ENCODE data around the gene MED13L.

Gene MED13L

DNA sequence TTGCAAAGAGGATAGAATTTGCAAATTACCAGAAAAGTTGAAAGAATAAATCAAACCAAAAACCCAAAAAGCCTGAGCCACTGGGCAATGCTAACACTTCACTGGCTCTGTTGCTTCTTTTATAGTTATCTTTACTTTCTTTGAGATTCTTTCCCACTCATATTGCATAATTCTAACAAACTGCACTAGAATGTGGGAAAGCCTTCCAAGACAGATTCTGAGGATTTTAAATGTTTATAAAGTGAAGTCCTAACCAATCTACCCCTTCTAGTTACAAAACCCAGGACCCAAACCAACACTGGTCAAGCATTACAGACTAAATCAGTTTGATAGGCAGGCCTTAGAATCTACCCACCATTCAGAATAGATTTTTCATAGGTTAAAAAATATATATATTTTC lies 150.9 kb downstream of the MED13L start:
- H3K4me3 Mint-ChIP-seq: no peak overlapping the region
- H3K4me1 Mint-ChIP-seq (ENCODE audit: low read depth): peaks cover 50% of the 10 kb centered on the region
- no peaks in the 10 kb centered on the region for H3K36me3 Mint-ChIP-seq (ENCODE audit: low read depth)
- H3K27ac Mint-ChIP-seq: no peak overlapping the region
- intact Hi-C loops (cut with micrococcal nuclease): no loop called here
- no peaks in the 10 kb centered on the region for H3K27me3 Mint-ChIP-seq
- H3K9me3 Mint-ChIP-seq: no peaks in the 10 kb centered on the region

DNA sequence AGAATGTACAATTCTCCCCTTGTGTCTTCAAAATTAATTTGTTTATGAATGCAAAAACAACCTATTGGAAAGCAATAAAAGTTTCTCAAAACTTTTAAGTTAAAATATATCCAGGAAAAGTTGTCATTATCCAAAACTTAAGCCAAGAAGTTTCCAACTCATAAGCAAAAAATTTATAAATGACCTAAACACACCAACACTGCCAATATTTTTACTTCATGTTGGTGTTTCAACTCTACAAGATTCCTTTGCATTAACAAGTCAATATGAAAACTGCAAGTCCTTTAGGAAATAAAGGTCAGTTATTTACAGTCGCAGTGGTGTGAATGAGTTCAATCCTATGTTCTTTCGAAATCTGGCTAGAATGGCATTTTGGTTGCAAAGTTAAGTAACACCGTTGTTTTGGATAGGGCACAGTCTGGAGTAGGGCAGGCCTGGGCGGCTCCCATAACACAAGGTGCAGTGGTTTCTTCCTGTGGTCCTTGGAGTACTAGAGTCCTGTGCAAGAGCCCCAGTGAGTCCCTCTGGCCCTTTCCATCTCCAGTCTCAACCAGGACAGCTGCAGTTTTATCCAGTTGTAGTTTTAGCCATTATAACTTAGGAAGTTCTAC lies 151.4 kb downstream of the MED13L start:
- H3K27ac Mint-ChIP-seq: no peak overlapping the region
- no peaks in the 10 kb centered on the region for H3K27me3 Mint-ChIP-seq
- H3K4me3 Mint-ChIP-seq: no peak overlapping the region
- H3K36me3 Mint-ChIP-seq (ENCODE audit: low read depth): no peaks in the 10 kb centered on the region
- H3K4me1 Mint-ChIP-seq (ENCODE audit: low read depth): peaks cover 50% of the 10 kb centered on the region
- H3K9me3 Mint-ChIP-seq: no peaks in the 10 kb centered on the region
- intact Hi-C loops (cut with micrococcal nuclease): no loop called here

DNA sequence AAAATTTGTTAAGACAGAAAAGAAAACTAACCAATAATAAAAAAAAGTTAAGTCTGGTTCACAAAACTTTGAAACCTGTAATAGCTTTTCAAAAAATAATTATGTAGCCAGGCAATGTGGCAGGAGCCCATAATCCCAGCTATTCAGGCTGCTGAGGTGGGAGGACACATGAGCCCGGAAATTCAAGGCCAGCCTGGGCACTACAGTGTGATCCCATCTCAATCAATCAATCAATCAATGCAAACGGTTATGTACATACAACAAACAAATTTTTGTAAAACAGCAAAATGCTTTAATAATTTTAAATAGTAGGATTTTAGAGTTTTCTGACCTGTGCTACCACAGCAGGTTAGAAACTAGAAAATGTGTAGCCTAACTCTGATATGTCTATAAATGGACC lies 152.4 kb downstream of the MED13L start:
- Mint-ChIP-seq H3K4me3 (no peak overlapping the region), H3K9me3 (no peaks in the 10 kb centered on the region), H3K27me3 (no peaks in the 10 kb centered on the region), H3K4me1 (ENCODE audit: low read depth) (peaks cover 48% of the 10 kb centered on the region), H3K27ac (no peak overlapping the region), H3K36me3 (ENCODE audit: low read depth) (no peaks in the 10 kb centered on the region)
- intact Hi-C loops (cut with micrococcal nuclease): no loop called here

DNA sequence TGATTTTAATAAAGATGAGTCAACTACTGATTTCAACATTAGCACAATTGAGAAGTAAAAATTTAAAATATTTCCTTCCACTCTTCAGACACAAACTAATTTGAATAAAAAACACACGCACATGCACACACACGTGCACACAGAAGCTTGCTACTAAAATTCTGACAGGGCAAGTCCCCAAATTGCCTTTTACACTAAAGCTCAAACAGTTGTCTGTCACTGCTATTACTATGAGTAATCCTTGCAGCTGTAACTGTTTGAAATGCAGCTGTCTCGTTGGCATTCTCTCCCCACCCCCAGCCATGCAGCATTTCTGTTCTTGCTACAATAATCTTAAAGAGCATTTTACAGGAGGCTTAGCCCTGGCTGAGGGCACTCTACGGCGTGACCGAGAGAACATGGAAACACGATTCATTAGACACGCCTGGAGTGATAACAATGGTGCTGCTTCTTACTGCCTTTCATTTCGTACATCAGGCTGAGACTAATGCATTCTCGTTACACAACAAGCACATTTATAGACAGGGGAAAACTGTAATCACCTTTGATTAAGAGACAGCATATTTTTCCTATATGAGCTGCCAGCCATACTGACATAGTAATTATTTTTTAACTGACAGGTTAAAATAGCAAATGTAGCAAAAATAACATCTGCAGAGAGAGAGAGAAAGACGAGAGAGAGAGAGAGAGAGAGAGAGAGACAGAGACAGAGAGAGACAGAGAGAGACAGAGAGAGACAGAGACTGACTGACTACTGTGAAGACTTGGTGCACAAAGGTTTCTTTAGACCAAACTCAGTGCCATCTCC lies 153.8 kb downstream of the MED13L start:
- H3K4me1 Mint-ChIP-seq (ENCODE audit: low read depth): peaks cover 50% of the 10 kb centered on the region
- intact Hi-C loops (cut with micrococcal nuclease): no loop called here
- no peak overlapping the region for H3K4me3 Mint-ChIP-seq
- no peaks in the 10 kb centered on the region for H3K9me3 Mint-ChIP-seq
- peak overlapping the region; percentile 44 for H3K27ac Mint-ChIP-seq
- H3K27me3 Mint-ChIP-seq: no peaks in the 10 kb centered on the region
- no peaks in the 10 kb centered on the region for H3K36me3 Mint-ChIP-seq (ENCODE audit: low read depth)

DNA sequence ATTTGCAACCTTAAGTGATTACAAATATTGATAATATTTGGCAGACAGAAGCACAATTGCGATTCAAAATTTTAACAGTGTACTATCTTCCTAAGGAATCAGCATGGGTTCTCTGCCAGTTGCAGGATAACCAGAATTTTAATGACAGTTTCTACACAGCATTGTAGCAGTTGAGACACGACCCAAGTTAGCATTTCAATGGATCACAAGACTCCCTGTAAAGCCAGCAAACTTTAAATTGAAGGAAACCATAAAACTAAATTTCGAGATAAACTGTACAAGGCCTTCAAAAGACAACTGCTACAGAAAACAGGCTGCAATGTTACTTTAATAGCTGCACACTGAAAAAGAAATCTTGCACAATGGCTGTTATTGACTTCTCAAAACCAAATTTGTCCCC lies 154.9 kb downstream of the MED13L start:
- intact Hi-C loops (cut with micrococcal nuclease): no loop called here
- Mint-ChIP-seq H3K4me1 (ENCODE audit: low read depth) (peaks cover 46% of the 10 kb centered on the region), H3K27ac (no peak overlapping the region), H3K4me3 (no peak overlapping the region), H3K9me3 (no peaks in the 10 kb centered on the region), H3K36me3 (ENCODE audit: low read depth) (no peaks in the 10 kb centered on the region), H3K27me3 (no peaks in the 10 kb centered on the region)

DNA sequence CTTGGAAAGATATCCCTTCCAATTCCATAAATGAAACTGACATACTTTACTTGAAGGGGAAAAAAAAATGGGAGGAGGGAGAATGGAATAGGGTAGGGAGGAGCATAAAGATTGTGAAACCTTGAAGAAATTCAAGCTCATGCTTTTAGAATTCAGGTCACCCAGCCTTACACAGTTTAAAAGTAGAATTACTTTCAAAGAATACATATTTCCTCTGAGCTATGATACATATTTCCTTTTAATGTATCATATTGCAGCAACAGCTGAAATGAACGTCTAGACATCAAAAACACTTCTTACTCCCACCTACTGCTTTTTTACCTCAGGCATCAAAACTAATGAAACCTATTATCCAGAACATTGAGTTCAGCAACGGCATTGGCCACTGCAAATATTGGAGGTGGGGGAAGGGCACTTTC lies 156.0 kb downstream of the MED13L start:
- intact Hi-C loops (cut with micrococcal nuclease): no loop called here
- Mint-ChIP-seq H3K27ac (no peak overlapping the region), H3K9me3 (no peaks in the 10 kb centered on the region), H3K4me3 (no peak overlapping the region), H3K36me3 (ENCODE audit: low read depth) (no peaks in the 10 kb centered on the region), H3K27me3 (no peaks in the 10 kb centered on the region), H3K4me1 (ENCODE audit: low read depth) (peaks cover 43% of the 10 kb centered on the region)

DNA sequence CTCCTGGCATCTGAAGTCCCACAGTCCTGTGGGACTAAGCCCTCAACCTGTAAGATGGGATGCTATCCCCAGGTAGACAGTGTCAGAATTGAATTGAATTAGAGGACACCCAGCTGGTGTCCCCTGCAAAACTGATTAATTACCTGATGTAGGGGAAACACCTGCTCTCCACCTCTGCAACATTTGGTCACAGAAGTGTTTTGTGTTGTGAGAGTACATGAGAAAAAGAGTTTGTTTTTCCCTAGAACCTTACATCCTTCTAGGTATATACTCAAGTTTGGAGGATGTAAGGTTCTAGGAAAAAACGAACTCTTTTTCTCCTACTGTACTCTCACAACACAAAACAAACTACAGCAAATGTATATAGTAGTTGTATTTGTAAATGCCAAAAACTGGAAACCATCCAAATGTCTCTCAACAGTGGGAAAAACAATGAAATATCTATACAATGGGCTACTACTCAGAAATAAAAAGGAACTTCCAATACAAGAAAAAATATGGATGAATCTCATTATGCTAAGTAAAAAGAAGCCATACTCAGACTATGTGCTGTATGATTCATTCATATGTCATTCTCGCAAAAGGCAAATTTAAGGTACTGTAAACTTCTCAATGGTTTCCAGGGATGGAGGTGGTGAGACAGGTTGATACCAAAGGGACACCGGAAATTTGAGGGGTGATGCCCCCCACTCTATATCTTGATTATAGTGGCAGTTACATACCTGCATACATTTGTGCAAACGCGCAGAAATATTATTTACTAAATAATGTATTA lies 160.7 kb downstream of the MED13L start:
- peaks cover 25% of the 10 kb centered on the region for H3K4me1 Mint-ChIP-seq (ENCODE audit: low read depth)
- no peaks in the 10 kb centered on the region for H3K9me3 Mint-ChIP-seq
- no peaks in the 10 kb centered on the region for H3K27me3 Mint-ChIP-seq
- H3K27ac Mint-ChIP-seq: no peak overlapping the region
- H3K4me3 Mint-ChIP-seq: no peak overlapping the region
- intact Hi-C loops (cut with micrococcal nuclease): no loop called here
- no peaks in the 10 kb centered on the region for H3K36me3 Mint-ChIP-seq (ENCODE audit: low read depth)

DNA sequence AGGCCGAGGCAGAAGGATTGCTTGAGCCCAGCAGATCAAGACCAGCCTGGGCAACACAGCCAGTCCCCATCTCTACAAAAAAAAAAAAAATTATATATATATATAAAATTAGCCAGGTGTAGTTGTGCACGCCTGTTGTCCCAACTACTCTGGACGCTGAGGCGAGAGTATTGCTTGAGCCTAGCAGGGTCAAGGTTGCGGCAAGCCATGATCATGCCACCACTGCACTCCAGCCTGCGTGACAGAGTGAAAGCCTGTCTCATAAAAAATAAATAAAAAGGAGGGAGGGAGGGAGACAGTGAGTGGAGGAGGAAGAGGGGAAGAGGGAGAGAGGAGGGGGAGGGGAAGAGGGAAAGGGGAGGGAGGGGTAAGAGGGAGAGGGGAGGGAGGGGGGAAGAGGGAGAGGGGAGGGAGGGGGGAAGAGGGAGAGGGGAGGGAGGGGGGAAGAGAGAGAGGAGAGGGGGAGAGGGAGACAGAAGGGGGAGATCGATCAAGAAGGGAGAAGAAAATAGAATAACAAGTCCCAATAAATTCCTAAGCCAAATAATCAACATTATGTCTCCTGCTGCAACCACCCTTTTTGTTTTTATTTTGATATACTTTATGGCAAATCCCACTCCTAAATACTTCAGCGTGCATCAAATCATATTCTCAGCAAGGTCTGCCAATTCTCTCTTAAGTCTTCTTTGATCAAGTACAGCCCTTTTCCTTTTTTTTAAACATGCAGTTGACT lies 163.9 kb downstream of the MED13L start:
- H3K36me3 Mint-ChIP-seq (ENCODE audit: low read depth): no peaks in the 10 kb centered on the region
- intact Hi-C loops (cut with micrococcal nuclease): no loop called here
- H3K9me3 Mint-ChIP-seq: no peaks in the 10 kb centered on the region
- H3K4me1 Mint-ChIP-seq (ENCODE audit: low read depth): peaks cover 10% of the 10 kb centered on the region
- H3K27me3 Mint-ChIP-seq: no peaks in the 10 kb centered on the region
- H3K27ac Mint-ChIP-seq: no peak overlapping the region
- H3K4me3 Mint-ChIP-seq: no peak overlapping the region

DNA sequence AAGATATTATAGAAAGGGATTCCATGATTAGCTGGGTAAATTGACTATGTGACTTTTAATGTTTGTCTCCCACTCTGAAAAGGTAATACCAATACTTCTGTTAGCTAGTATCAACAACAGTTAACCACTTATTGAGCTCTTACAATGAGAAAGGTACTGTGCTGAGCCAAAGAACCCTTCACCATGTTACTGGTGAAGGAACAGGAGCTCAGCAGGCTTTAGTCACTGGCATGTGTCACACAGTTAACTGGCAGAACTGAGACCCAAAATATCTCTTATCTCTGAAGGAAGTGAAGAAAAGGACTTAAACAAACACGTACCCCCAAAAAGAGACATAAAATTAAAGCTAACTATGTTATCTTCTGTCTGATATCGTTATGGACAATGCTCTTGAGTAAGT lies 170.6 kb downstream of the MED13L start:
- no peak overlapping the region for H3K27ac Mint-ChIP-seq
- H3K27me3 Mint-ChIP-seq: no peaks in the 10 kb centered on the region
- intact Hi-C loops (cut with micrococcal nuclease): no loop called here
- no peaks in the 10 kb centered on the region for H3K9me3 Mint-ChIP-seq
- H3K36me3 Mint-ChIP-seq (ENCODE audit: low read depth): peaks cover 21% of the 10 kb centered on the region
- no peaks in the 10 kb centered on the region for H3K4me1 Mint-ChIP-seq (ENCODE audit: low read depth)
- no peak overlapping the region for H3K4me3 Mint-ChIP-seq

DNA sequence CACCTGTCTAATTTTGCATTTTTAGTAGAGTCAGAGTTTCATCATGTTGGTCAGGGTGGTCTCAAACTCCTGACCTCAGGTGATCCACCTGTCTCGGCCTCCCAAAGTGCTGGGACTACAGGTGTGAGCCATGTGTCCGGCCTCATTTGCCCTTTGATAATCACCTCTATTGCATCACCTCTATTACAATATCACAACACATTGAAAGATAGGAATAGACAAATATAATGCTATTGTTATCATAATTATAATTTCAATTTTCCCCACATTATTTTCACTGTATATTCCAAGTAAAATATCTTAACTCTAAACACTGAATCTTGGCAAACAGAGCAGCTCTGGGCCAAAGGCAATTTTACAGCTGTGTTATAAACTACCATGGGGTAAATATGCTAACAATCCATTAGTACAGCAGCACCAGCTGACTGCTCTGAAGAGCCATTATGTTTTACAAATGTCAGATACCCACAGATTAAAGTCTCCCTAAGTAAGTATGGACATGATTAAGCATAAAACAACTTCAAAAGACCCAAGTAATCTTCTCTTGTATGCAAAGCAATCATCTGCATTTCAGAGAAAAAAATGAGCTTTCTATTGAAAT lies 173.2 kb downstream of the MED13L start:
- Mint-ChIP-seq H3K36me3 (ENCODE audit: low read depth) (peaks cover 30% of the 10 kb centered on the region), H3K4me3 (no peak overlapping the region), H3K4me1 (ENCODE audit: low read depth) (peaks cover 19% of the 10 kb centered on the region), H3K9me3 (no peaks in the 10 kb centered on the region), H3K27ac (no peak overlapping the region), H3K27me3 (no peaks in the 10 kb centered on the region)
- intact Hi-C loops (cut with micrococcal nuclease): no loop called here

DNA sequence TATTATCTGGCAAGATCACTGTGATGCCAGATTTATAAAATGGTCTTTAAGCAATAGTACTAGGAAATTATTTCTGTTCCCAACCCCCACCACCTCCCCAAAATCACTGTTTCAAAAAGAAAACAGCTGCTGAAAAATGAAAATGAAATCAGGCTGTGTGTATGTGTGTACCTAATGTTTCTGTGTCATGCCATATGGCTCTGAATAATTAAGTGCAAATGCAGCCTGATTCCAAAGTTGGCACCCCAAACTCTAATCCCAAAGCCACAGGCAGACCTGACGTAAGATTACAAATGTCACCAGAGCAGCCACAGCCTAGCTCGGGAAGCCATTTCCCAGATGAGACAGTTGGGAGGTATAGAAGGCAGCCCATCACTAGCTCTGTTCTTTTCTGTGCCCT lies 175.5 kb downstream of the MED13L start:
- no peaks in the 10 kb centered on the region for H3K9me3 Mint-ChIP-seq
- peaks cover 29% of the 10 kb centered on the region for H3K36me3 Mint-ChIP-seq (ENCODE audit: low read depth)
- H3K27me3 Mint-ChIP-seq: no peaks in the 10 kb centered on the region
- intact Hi-C loops (cut with micrococcal nuclease): no loop called here
- no peak overlapping the region for H3K4me3 Mint-ChIP-seq
- H3K4me1 Mint-ChIP-seq (ENCODE audit: low read depth): peaks cover 24% of the 10 kb centered on the region
- no peak overlapping the region for H3K27ac Mint-ChIP-seq

DNA sequence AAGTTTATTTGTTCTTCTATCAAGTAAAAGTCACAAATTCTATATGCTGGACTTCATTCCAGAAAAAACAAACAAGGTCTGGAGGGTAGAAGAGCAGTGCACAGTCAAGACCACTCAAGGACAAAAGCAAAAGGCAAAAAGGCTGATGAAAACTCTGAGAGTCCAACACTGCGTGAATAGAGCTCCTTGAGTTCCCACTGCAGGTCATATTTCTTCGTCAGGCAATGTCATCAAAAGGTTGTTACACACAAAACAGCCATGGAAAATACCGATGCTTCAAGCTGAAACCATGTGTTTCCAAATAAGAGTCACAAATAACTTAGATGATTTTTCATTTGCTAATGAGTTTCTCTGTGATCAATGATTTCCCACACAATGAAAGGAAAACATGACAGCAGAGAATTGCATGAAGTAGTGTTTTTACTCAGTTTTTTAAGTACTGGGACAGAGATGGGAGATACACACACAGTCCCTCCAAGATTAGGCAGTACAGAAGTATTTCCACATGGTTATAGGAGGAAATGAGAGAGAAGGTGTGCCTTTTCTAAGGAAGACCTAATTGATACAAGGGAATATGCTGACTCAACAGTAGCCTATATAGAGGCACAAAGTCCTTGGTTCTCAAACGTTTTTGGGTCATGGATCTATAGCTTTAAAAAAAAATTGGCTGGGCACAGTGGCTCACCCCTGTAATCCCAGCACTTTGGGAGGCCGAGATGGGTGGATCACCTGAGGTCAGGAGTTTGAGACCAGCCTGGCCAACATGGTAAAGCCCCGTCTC lies 177.7 kb downstream of the MED13L start:
- peaks cover 18% of the 10 kb centered on the region for H3K36me3 Mint-ChIP-seq (ENCODE audit: low read depth)
- peaks cover 24% of the 10 kb centered on the region for H3K4me1 Mint-ChIP-seq (ENCODE audit: low read depth)
- H3K27ac Mint-ChIP-seq: no peak overlapping the region
- H3K9me3 Mint-ChIP-seq: no peaks in the 10 kb centered on the region
- no peaks in the 10 kb centered on the region for H3K27me3 Mint-ChIP-seq
- H3K4me3 Mint-ChIP-seq: no peak overlapping the region
- intact Hi-C loops (cut with micrococcal nuclease): no loop called here

DNA sequence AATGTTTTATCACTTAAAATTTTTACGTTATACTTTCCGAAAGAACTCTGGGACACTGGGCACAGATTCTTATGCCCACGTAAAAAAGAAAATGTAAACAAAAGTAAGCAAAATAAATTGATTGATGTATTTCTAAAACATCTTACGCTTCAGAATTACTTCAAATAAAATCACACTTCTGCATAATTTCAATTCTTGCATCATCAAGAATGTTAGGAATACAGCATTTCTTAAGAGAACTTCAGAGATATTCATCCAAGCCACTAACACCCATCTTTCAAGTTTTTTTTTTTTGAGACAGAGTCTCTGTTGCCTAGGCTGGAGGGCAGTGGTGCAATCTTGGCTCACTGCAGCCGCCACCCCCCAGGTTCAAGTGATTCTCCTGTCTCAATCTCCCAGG lies 180.6 kb downstream of the MED13L start:
- H3K9me3 Mint-ChIP-seq: no peaks in the 10 kb centered on the region
- H3K27me3 Mint-ChIP-seq: no peaks in the 10 kb centered on the region
- peaks cover 34% of the 10 kb centered on the region for H3K36me3 Mint-ChIP-seq (ENCODE audit: low read depth)
- peaks cover 33% of the 10 kb centered on the region for H3K4me1 Mint-ChIP-seq (ENCODE audit: low read depth)
- no peak overlapping the region for H3K4me3 Mint-ChIP-seq
- intact Hi-C loops (cut with micrococcal nuclease): no loop called here
- H3K27ac Mint-ChIP-seq: no peak overlapping the region
